ENCODE data around the gene PDZD7.

- TF ChIP-seq POLR2AphosphoS5 (IDR thresholded peaks at IDR 0.05; ENCODE audit: insufficient read depth, low read depth, low read length) (no peak), POLR2A (IDR thresholded peaks at IDR 0.05; ENCODE audit: low read depth, low read length) (no peak), JUN (IDR thresholded peaks at IDR 0.05; ENCODE audit: borderline replicate concordance, insufficient read depth, insufficient read length, low read depth) (no peak)
- TF ChIP-seq, protein P1, sequence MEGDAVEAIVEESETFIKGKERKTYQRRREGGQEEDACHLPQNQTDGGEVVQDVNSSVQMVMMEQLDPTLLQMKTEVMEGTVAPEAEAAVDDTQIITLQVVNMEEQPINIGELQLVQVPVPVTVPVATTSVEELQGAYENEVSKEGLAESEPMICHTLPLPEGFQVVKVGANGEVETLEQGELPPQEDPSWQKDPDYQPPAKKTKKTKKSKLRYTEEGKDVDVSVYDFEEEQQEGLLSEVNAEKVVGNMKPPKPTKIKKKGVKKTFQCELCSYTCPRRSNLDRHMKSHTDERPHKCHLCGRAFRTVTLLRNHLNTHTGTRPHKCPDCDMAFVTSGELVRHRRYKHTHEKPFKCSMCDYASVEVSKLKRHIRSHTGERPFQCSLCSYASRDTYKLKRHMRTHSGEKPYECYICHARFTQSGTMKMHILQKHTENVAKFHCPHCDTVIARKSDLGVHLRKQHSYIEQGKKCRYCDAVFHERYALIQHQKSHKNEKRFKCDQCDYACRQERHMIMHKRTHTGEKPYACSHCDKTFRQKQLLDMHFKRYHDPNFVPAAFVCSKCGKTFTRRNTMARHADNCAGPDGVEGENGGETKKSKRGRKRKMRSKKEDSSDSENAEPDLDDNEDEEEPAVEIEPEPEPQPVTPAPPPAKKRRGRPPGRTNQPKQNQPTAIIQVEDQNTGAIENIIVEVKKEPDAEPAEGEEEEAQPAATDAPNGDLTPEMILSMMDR (IDR thresholded peaks at IDR 0.05; ENCODE audit: extremely low read depth in 1 of 2, insufficient read depth in 1 of 2, low read depth in 1 of 2, low read length in 2 of 2), result no peak
These were observed 48.9 kb upstream of the PDZD7 start for GRCh38 chr10:101079874-101080273.

All from endothelial cell of umbilical vein (primary cell).